Measurements from ENCODE around the gene KSR1.
A peak's percentile ranks its signal among the peaks of the same experiment; 100 is the strongest.

Gene KSR1

DNA sequence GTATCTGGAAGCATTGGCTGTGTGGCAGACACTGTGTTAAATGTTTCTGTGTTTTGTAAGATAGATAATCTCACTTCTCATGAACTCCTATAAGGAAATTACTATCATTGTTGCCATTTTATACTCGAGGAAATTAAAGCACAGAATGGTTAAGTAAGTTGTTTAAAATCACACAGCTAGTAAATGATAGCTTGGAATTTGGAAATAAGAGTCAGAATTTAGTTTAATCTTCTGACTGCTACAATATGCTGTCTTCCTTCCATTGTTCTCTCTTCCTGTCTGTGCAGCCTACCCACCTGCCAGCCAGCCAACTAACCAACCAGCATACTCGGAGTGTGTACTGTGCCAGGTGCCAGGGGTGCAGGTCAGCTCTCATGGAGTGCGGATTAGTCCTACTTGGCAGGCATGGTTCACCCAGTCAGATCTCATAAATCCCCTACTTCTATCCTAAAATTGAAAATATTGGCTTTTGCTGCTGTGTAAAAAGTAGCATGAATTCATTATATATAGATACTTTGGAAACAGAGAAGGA lies 94.8 kb downstream of the KSR1 start:
- DNase-seq (ENCODE audit: low read depth in 2 of 2) = no peak

DNA sequence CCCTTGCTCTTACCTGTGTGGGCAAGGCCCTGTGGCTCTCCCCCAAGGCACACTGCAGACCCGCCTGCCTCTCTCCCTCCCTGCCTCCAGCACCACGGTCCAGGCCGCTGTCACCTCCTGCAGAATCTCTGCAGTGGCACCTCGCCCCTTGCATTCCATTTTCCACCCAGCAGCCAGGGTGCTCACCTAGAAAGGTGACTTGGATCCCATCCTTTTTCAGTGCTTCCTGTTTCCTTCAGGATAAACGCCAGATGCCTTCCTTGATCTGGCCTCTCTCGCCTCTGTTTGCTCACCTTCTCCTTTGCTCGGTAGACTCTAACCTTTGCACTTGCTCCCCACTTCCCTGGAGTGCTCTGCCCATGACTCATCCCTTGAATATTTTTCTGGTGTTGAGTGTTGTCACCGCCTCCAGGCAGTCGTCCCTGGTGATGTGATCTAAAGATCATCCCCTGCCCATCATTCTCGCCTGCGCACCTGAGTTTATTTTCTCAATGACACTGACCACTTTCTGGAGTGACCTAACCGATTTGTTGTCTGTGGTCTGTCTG lies 95.5 kb downstream of the KSR1 start:
- DNase-seq (ENCODE audit: low read depth in 2 of 2) = no peak

DNA sequence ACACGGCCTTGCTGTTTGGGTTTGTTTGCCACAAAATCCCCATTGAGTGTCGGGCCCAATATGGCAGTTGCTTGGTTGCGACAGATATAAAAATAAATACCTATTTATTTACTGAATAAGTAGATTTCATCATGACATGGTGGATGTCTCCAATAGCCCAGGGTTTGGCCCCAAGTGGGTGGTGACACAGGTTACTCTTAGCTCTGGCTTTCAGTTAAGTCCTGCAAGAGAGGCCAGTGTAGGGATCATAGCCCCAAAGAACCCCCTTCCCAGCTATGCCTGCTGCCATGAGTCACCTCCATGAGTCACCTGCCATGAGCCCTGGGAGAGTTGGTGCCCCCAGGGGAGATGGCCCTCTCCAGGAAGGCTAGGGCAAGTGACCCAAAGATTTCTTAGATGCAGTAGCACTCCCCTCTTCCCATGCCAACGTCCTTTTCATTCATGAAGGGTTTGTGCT lies 96.1 kb downstream of the KSR1 start:
- DNase-seq (ENCODE audit: low read depth in 2 of 2) = no peak

DNA sequence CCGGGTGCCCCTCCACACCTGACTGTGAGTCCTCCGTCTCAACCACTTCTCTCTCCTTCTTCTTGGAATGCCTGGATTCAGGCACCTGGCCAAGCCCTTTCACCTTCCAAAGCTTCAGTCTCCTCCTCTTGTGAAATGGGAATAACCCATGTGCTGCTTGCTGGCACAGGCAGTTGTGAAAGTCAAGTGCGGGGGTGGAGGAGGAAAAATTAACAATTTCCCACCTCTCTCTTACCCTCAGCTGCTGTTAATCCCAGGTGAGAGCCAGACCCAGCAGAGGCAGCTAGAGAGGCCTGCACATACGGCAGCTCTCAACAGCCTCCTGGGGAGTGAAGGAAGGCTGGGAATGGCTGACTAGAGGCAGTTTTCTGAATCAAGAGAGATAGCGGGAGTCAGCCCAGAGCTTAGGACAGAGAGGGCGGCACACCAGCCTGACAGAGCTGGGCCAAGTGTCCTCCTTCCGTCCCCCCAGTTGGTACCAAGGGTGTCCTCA lies 96.8 kb downstream of the KSR1 start:
- no peak for DNase-seq (ENCODE audit: low read depth in 2 of 2)

DNA sequence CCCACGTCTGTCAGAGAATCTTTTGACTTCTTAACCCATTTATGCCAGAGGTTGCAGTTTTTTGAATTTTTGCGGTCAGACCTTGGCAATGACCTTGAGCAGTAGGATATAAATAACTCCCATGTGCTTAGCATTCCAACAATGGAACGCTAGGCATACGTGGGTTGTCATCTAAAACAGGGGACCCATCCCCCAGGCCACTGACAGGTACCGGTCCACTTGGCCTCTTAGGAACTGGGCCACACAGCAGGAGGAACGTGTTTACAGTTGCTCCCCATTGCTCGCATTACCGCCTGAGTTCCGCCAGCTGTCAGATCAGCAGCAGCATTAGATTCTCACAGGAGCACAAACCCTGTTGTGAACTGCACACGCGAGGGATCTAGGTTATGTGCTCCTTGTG lies 97.9 kb downstream of the KSR1 start:
- DNase-seq (ENCODE audit: low read depth in 2 of 2) = no peak

DNA sequence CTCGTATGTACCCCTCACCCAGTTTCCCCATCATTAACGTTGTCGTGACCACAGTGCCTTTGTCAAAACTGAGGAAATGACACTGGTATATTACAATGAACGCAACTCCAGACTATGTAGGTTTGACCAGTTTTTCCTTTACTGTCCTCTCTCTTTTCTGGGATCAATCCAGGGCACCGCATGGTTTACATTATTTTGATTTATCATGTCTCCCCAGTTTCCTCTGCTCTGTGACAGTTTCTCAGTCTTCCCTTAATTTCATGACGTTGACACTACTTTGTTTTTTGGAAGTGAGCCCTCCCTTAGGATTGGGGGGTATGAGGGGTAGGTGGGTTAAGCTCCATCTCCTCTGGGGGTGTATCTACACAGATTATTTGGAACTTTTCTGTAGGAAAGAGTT lies 98.7 kb downstream of the KSR1 start:
- no peak for DNase-seq (ENCODE audit: low read depth in 2 of 2)

DNA sequence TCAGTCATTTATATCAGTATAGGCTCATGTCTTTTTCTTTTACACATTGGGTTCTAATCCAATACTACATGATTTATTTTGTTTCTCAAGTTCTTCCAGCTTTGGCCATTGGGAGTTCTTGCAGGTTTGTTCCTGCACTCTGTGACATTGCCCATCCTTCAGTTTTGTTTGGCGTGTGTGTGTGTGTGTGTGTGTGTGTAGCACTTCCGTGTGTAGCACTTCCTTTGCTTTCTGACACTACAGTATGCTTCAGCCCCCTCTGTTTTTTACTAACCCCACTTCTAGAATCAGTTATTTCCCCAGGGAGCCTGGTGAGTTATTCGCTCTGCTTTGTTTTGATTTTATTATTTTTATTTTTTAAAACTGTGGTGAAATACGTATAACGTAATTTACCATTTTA lies 99.1 kb downstream of the KSR1 start:
- DNase-seq (ENCODE audit: low read depth in 2 of 2) = no peak

DNA sequence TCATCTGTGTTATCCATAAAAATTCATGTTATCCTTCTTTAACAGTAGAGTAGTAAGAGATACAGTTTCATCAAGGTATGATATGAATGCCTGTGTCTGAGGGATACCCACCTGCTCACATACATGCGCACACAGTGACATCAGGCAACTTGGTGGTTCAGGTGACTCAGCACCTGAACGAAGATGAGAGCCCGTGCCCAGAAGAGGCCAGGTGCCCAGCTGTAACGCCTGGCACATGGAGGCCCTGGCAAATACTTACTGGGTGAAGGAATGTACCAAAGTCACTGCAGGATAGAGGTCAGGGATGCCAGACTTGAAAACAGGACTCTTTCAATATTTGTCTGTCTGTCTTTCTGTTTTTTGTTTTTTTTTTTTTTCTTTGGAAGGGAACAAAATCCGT lies 102.1 kb downstream of the KSR1 start:
- no peak for DNase-seq (ENCODE audit: low read depth in 2 of 2)

DNA sequence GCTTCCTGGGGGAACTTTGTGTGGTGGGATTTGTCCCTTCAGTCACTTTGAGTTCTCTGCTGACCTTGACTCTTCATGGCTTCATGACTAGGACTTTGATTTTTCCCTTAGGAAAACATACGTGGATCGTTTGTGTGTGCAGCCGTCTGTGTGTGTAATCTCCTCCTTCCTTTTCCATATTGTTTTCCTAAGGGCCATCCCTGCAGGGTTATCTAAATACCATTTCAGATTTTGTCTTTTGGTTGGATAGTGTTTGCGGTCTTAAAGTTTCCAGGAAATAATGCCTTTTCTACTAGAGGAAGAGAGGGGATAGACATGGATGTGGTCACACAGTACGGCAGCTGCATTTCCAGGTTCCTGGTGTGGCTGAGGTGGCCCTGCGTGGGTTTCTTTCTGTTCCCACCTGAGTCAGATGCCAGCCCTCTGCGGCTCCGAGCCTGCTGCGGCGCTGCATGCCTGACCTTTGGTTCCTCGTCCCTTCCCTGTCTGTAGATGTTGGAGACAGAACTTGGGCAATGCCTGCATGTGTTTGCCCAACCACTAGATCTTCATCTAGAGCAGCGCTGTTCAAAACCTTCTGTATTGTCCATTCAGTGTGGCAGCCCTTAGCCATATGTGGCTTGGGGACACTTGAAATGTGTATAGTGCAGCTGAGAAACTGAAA lies 102.7 kb downstream of the KSR1 start:
- no peak for DNase-seq (ENCODE audit: low read depth in 2 of 2)

DNA sequence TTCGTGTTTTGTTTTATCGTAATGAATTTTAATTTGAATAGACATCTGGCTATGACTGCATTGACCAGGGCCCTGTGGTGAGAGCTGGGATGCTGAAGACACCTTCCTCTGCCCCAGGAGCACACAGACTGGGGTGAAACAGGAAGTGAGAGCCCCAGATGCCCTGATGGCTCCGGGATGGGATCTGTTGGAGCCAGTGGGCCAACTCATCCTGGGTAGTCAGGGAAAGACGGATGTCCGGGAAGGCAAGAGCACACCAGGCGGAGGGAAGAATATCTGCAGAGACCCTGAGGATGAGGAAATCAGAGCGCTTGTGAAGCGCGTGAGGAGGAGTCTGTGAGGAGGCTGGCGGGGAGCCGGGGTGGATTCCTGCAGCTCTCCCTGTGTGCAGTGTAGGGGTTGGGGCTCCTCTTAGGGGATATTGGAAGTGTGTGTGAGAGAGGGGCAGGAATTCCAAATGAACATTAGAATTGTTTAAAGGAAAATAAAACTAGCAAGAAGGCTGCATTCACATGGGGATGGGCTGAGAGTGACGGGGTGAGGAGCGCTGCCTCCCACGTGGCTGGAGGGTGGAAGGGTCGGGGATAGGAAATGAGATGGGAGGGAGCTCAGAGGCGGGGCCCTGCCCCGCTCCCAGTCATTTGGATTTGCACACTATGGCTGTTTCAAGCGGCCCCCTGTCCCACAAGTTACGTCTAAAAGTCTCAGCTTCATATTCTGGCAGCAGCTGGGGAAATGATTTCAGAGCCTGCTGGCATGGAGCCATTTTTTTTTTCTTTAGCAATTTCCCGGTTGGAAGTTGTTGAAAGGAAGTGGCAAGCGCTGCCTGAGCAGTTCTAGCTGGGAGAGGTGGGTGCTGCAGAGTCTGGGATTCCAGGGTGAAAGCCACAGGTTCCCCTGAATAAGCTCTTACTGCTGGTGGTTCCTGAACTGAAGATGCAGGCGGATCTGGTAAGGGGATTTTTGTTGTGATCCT lies 103.5 kb downstream of the KSR1 start:
- peak; percentile 88 to 89 for DNase-seq (ENCODE audit: low read depth in 2 of 2)

DNA sequence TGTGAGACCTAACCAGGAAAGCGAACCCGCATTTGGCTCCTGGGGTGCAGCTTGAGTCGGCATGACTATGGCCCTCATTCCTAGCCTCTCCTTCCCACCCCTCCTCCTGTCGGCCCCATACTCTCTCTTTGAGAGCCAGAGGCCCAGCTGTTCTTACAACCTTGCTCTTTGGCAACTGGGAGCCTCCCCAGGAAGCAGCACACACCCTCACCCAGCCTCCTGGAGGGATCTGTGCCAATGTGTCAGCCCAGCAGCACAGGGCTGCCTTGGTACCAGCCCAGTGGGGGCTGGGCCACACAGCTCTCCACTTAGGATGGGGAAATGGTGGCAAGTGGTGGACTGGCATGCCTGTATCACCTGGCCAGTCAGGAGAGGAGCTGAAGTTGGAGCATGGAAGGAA lies 104.4 kb downstream of the KSR1 start:
- no peak for DNase-seq (ENCODE audit: low read depth in 2 of 2)

DNA sequence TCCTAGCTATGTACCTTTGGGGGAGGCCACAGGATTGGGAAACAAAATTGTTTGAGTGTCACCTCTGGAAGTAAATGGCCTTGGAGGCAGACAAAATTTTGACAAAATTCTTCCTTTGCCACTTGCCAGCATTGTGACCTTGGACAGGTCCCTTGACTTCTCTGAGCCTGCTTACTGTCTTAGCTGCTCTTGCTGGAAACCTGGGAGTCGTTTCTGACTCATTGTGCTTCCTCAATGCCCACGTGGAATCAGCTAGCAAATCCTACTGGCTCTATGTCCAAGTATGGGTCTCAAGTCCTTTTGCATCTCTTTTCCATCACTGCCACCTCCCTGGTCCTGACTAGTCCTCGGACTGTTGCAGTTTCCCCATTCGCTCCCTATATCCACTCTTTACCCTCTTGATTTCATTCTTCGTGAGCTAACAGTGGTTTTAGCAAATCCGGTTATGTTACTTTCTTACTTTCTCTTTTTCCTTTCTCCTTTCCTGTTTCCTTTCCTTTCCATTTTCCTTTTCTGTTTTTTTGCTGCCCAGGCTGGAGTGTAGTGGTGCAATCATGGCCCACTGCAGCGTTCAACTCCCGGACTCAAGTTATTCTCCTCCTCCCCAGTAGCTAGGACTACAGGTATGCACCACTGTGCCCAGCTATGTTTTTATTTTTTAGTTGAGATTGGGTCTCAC lies 106.7 kb downstream of the KSR1 start:
- no peak for DNase-seq (ENCODE audit: low read depth in 2 of 2)

DNA sequence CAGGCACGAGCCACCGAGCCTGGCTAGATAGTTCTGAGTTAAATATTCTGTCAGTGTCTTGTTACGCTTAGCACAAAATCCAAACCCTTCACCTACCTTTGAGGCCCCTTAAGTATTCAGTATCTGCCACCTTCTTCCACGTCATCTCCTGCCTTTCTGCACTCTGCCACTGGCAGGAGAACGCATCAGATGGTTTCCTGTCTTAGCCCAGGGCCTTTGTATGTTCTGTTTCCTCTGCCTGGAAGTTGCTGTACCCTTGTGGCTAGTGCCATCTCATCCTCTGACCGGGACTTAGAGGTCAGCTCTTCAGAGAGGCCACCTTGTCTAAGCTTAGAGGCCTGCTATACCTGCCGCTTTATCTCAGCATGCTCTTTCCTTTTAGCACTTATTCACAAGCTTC lies 107.3 kb downstream of the KSR1 start:
- DNase-seq (ENCODE audit: low read depth in 2 of 2) = no peak

DNA sequence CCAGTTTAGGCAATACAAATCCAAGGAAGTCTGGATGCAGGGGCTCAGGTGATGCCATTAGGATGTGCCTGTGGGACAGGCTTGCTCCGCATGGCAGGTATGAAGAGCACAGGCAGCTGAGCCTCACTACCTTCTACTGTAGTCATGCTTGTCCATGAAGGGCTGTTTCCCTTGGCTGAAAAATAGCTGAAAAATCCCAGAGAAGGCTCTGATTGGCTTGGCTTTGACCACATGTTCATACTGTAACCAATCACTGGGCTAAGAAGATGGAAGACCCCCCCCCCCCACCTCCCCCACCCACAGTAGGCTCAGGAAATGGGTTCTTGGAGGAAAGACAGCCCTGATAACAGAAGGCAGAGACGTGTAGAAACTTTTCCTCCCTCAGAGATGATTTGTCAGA lies 108.2 kb downstream of the KSR1 start:
- no peak for DNase-seq (ENCODE audit: low read depth in 2 of 2)

DNA sequence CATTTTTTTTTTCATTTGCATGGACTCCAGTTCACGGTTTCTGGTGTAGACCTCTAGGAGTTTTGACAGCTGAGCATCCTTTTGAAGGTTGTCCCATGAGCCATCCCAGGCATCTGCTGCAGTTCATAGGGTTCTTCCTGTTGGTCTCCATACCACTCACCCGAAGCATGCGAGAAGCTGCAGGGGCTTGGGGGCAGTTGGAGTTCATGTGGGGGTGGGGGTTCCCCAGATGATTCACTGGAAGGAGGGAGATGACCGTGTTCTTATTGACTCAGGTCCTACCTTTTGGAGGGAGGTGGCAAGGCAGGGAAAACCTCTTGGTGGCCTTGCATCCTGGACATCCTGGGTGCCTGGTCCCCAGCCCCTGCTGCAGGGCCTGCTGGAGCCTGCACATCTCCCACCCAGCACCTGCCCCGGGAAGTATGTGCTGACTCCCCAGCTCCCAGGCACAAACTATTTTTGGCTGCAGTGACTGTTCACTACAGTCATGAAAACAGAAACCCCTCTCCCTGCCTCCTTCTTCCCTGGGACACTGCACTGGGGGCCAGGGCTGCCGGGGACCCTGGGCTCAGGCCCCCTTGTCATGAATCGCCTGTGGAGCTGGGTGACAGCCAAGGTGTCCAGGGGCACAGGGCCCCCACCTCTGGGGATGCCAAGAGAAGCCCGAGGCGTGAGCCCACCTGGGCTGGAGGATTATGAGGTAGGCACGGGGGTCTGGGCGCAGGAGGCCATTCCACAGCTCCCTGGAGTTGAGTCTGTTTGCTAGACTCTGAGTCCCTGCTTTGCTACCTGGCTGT lies 109.8 kb downstream of the KSR1 start:
- DNase-seq (ENCODE audit: low read depth in 2 of 2) = no peak

DNA sequence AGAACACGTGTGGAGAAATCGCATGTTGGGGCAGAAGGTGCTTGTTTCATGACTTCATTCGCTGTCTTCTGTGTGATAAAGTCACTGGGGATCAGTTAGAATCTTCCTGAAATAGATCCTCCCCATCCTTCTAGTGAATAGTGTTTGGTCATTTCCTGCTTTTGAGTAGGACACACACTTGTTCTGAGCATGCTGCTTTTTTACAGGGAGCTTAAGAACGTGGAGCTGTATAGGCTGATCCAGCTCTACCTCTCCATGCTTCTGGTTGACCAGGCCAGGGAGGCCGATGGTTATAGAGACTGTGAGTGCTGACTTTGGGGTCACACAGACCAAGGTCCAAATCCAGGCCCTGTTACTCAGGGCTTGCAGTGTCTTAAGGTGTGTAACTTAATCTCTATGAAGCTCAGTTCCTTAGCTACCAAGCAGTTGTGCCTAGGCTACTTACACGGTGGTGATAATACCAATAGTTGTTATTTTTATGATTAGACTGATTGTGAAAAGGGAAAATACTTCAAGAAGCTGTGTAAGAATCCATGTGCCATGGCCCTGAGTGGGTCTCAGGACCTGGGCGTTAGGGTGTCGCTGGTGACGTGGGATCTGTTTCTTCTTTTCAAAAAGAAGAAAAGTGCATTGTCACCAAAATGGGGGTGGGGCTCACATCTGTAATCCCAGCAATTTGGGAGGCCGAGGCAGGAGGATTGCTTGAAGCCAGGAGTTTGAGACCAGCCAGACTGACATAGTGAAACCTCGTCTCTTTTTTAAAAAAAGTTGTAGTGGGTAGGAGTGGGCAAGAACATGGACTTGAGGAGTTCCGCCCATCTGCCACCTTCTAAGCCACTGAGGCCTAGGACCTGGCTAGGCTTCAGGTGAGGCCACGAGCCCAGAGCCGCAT lies 110.7 kb downstream of the KSR1 start:
- no peak for DNase-seq (ENCODE audit: low read depth in 2 of 2)

DNA sequence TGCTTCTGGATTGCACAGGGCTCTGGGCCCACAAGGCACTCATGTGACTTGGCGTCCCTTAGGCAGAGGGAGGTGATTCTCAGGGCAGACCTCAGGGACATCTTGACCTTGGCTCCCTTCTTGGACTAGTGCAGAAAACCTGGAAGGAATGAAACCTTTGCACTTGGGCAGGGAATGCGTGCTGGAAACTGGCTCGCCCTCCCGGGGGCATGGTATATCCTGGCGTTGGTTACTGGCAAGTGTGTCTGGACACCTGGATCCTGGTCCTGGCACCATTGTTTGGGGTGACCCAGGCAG lies 111.3 kb downstream of the KSR1 start:
- DNase-seq (ENCODE audit: low read depth in 2 of 2) = no peak

DNA sequence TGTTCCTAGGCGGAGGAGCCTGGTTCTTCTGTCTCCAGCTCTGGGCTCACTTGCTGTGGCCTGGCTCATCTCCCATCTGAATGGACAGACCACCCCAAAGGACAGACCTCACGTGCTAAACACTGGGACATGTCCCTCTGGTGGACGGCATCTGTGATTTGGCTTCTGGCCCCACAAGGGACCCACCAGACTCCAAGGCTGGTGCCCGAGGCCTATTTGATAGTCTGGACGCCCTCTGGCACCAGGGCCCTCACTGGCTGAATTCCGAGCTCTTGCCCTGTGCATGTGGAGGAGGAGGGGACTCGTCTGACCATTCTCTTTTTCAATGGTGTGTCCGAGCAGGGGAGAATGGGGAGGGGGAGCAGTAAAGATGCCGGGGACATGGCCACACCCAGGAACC lies 112.0 kb downstream of the KSR1 start:
- no peak for DNase-seq (ENCODE audit: low read depth in 2 of 2)

DNA sequence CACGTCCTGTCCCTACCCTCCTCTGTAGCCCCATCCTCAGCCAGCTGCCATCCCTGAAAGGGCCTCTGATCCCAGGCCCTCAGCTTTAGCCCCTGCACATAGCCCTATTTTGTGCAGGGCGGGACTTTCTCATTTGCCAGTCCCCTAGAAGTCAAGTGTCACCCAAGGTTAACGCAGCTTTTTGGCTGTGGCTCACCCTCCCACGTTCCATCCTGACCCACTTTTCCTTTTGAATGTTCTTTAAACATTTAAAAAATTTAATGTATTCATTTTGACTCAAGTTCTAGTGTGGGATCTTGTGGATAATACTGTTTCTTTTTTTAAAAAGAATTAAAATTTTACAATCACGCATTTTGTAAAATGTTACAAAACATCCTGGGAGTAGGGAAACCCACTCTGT lies 112.6 kb downstream of the KSR1 start:
- DNase-seq (ENCODE audit: low read depth in 2 of 2) = no peak

DNA sequence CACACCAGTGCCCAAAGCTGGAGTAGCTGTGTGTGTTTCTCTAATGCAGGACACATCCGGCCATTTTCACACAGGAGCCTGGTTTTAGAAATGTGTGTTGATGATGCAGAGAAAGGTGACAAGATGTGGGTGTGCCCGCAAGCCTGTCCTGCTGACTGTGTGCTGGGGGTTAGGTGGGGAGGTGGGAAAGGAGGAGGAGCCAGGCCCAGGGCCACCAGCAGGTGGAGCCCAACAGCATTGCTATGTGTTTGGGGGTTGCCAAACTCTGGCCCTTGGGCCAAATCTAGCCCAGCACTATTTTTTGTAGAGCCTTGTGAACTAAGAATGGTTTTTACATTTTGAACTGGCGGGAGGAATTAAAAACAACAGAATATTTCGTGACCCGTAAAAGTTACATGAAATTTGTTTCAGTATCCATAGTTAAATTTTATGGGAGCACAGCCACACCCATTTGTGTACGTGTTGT lies 113.0 kb downstream of the KSR1 start:
- no peak for DNase-seq (ENCODE audit: low read depth in 2 of 2)
